Activated naive CD4-positive, alpha-beta T cell treated with anti-CD3 and anti-CD28 coated beads, Interleukin-2, amount 50 U/mL, for 72 hours (primary cell): ENCODE results near the gene ASB16. TPM values are rescaled to one million over a fixed set of nuclear protein-coding genes. Genes with fewer than 3 reads are reported as not detected.

Experiments
- ATAC-seq, 2 donors: fragments of 150-1000 bp; cut with Tn5 transposase; 2 replicates each; pipeline ENCODE4 v1.10.0; 2021; ENCODE audit warnings: mild to moderate bottlenecking in 2 of 2, moderate library complexity in 2 of 2
- DNase-seq, 2 donors: peaks; one replicate each; pipeline ENCODE4 v3.0.0; 2021 to 2022; ENCODE audit warnings: low spot score in 2 of 2
- H3K27ac Mint-ChIP-seq, 2 donors: one replicate each; pipeline ENCODE4 v1.8.0; 2022; ENCODE audit warnings: mild to moderate bottlenecking in 2 of 2, mixed read lengths in 2 of 2
- H3K36me3 Mint-ChIP-seq, 2 donors: one replicate each; pipeline ENCODE4 v1.8.0; 2022; ENCODE audit warnings: mixed read lengths in 2 of 2
- H3K9me3 Mint-ChIP-seq, 2 donors: one replicate each; pipeline ENCODE4 v1.8.0; 2022; ENCODE audit warnings: mixed read lengths in 2 of 2
- total RNA-seq, 2 donors: library from RNA; stranded (reverse); gene quantifications; one replicate each; pipeline ENCODE4 v1.2.3, GENCODE V29; 2022

The ASB16 gene
- total RNA-seq, 2 donors from 2014 or later: 0.39 to 0.52 TPM

DNA sequence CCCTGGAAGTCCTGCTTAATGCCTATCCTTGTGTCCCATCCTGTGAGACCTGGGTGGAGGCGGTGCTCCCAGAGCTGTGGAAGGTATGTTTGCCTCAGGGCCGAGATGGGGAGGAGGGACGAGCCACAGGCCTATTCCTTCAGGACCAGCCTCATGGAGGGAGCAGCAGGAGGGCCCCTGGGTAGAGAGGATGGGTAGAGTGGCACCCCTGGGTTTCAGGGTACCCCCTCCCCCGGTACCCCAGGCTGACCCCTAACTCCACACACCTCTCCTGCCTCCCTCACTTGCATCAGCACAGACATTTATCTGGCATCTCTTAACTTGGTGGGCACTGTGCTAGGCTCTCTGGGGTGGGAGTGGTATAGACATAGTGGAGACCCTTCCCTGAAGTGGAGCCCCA is 7.1 kb downstream of the ASB16 start:
- H3K27ac Mint-ChIP-seq: peak overlapping the region in 1 of 2 donors; percentile 9
- no peaks in the 10 kb centered on the region for H3K9me3 Mint-ChIP-seq
- H3K36me3 Mint-ChIP-seq: peaks cover 0 to 14% of the 10 kb centered on the region in 2 donors
- ATAC-seq (no peak), DNase-seq (no peak)

DNA sequence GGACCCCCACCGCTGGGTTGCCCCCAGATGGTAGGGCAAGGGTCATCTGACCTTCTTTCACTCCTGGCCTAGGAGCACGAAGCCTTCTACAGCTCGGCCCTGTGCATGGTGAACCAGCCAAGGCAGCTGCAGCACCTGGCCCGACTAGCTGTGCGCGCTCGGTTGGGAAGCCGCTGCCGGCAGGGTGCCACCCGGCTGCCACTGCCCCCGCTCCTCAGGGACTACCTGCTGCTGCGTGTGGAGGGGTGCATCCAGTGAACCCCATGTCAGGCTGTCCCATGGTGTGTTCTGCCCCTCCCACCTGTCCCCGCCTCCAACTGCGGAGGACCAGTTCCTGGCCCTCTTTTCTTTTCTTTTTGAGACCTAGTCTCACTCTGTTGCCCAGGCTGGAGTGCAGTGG is 7.6 kb downstream of the ASB16 start:
- Mint-ChIP-seq H3K27ac (no peak overlapping the region), H3K36me3 (peaks cover 0 to 14% of the 10 kb centered on the region in 2 donors), H3K9me3 (no peaks in the 10 kb centered on the region)
- DNase-seq (no peak), ATAC-seq (no peak)

DNA sequence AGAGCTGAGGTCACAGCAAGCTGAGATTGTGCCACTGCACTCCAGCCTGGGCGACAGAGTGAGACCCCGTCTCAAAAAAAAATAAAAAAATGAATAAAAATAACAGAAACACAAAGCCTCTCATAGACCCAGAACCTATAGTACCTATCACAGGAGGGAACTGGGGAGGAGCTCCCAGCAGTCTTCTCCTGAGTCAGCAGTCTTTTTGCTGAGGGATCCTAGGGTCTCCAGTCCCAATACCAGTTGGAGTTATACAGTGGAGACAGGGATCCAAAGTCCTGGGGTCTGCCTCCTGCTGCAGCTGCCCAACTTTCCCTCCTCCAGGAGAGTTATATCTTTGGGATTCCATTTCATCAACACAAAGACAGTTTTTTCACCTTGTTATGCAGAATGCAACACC is 12.5 kb downstream of the ASB16 start:
- Mint-ChIP-seq H3K27ac (peak overlapping the region in 1 of 2 donors; percentile 55), H3K9me3 (no peaks in the 10 kb centered on the region), H3K36me3 (peaks cover 20% of the 10 kb centered on the region in 2 donors)
- ATAC-seq (no peak), DNase-seq (no peak)

DNA sequence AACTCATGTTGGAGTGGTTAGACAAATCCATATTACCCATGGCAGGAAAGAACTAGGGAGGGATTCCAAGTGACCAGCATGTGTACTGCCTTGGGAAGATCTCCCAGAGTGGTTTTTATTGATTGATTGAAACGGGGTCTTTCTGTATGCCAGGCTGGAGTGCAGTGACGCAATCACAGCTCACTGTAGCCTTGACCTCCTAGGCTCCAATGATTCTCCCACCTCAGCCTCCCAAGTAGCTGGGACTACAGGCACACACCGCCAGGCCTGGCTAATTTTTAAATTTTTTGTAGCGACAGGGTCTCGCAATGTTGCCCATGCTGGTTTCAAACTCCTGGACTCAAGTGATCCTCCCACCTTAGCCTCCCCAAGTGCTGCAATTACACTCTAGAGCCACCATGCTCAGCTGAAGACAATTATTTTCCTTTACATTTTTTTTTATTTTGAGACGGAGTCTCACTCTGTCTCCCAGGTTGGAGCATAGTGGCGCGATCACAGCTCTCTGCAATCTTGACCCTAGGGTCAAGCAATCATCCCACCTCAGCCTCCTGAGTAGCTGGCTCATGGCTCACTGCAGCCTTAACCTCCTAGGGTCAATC is 13.8 kb downstream of the ASB16 start:
- no peak for ATAC-seq
- peaks cover 20% of the 10 kb centered on the region in 2 donors for H3K36me3 Mint-ChIP-seq
- DNase-seq: no peak

DNA sequence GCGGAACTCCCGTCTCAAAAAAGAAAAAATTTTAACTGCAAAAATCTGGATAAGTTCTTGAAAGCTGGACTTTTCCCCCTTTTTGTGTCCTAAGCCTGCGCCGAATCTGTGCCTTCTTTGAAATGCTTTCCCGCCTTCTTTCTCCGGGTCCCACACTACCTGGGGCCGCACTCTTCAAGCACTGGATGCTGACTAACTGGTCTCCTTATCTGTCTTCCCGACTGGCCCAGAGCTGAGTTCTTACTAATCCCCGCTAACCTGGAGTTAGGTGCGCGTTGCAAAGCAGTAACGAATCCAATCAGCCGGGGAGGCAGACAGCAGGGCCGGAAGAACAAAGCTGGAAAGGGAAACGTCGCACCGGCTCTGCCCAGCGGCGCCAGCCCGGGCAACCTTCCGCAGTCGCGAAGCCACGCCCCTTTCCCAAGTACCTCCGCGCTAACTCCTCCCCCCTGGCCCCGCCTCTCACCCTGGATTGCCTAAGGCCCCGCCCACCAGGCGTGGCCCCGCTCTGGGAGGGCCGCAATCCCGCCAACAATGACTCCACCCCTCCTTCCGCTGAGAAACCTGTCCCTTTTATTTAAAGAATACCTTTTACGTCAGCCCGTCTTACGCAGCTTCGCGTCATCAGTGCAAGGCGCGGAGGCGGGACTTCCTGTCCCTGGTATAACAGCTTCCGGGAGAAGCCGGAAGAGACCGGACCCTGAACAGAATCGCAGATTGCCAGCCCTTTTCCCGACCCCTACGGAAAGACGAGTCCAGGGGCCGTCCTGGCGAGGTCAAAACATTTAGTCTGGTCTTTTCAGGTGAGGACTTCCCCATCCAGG is 16.0 kb downstream of the ASB16 start, which contains the start of gene TMUB2:
Gene TMUB2, plus strand, starts transcription at position 666 of the 824 bp plus-strand sequence. CDS start 737 bp downstream, outside the sequence.
- Mint-ChIP-seq H3K27ac (peak within 1 kb of the TSS; percentile 91 to 98), H3K36me3 (peaks cover 26% of the 10 kb centered on the region in 2 donors)

More for the DNA sequence above, 13.8 kb downstream of the ASB16 start:
- H3K27ac Mint-ChIP-seq: peak overlapping the region in 1 of 2 donors; percentile 91
- H3K9me3 Mint-ChIP-seq: no peaks in the 10 kb centered on the region

DNA sequence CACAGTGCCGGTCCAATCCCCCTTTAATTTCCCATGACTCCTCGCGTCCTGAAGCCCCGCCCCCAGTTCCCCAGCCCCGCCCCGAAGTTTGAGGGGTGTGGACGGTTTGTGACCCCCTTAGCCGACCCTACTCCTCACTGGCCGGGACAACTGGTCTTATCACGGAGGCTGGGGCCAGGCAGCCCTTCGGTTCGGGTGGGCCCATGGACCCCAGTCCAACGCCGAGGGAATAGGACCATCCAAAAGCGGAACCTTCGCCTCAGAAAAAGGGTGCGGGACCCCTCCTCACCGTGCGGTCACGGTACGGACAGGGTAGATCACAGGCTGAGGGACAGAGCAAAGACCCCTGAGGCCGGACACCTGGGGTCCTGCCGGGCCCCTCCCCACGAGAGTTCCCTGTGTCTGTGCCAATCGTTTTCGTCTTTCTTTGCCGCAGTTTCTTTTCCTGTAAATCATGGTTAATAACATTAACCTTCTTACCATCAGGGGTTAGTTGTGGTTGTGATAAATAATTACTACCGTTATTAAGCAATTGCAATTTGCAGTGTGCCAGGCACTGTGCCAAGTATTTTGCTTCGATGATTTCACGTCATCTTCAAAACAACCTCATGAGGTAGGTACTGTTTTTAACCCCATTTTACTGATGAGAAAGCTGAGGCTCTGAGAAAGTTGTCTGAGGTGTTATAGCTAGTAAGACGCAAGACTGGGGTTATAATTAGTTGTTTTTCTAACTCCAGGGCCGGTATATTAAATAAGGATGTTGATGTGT is 16.8 kb downstream of the ASB16 start:
- Mint-ChIP-seq H3K36me3 (peaks cover 18 to 26% of the 10 kb centered on the region in 2 donors), H3K9me3 (no peaks in the 10 kb centered on the region), H3K27ac (peak overlapping the region; percentile 91 to 98)
- DNase-seq (no peak), ATAC-seq (peak; percentile 57 to 67)

More for the DNA sequence above, 16.0 kb downstream of the ASB16 start, which contains the start of gene TMUB2:
- ATAC-seq: peak; percentile 91 to 94
- peak; percentile 99 to 100 for DNase-seq
- H3K9me3 Mint-ChIP-seq: no peaks in the 10 kb centered on the region

DNA sequence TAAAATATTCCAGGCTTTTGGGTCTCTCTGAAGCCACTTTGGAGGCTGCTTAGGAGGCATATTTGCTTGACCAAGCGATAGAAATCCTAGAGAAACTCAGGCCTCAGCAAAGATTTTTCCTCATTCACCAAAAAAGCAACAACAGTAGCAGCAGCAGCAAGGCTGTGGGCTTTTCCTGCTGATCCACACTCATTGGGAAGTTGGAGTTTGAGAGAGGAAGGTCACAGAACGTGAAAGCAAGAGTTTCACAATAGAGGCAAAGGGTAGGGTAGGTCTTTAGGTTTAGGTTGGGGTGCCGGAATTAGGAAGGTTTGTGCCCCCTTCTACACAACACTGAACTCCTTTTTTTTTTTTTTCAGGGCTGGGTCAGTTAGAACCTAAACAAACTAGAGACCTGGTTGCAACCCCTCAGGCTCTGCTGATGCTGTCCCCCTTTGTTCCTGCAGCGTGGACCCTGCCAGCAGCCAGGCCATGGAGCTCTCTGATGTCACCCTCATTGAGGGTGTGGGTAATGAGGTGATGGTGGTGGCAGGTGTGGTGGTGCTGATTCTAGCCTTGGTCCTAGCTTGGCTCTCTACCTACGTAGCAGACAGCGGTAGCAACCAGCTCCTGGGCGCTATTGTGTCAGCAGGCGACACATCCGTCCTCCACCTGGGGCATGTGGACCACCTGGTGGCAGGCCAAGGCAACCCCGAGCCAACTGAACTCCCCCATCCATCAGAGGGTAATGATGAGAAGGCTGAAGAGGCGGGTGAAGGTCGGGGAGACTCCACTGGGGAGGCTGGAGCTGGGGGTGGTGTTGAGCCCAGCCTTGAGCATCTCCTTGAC is 18.3 kb downstream of the ASB16 start:
- Mint-ChIP-seq H3K36me3 (peaks cover 18 to 26% of the 10 kb centered on the region in 2 donors), H3K9me3 (no peaks in the 10 kb centered on the region), H3K27ac (peak overlapping the region; percentile 47 to 91)
- ATAC-seq (no peak), DNase-seq (no peak)

DNA sequence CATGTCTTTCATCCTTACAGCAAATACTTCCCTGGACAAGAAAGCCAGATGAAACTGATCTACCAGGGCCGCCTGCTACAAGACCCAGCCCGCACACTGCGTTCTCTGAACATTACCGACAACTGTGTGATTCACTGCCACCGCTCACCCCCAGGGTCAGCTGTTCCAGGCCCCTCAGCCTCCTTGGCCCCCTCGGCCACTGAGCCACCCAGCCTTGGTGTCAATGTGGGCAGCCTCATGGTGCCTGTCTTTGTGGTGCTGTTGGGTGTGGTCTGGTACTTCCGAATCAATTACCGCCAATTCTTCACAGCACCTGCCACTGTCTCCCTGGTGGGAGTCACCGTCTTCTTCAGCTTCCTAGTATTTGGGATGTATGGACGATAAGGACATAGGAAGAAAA is 20.0 kb downstream of the ASB16 start:
- Mint-ChIP-seq H3K36me3 (peaks cover 18 to 21% of the 10 kb centered on the region in 2 donors), H3K9me3 (no peaks in the 10 kb centered on the region), H3K27ac (peak overlapping the region in 1 of 2 donors; percentile 66)
- DNase-seq (no peak), ATAC-seq (no peak)

DNA sequence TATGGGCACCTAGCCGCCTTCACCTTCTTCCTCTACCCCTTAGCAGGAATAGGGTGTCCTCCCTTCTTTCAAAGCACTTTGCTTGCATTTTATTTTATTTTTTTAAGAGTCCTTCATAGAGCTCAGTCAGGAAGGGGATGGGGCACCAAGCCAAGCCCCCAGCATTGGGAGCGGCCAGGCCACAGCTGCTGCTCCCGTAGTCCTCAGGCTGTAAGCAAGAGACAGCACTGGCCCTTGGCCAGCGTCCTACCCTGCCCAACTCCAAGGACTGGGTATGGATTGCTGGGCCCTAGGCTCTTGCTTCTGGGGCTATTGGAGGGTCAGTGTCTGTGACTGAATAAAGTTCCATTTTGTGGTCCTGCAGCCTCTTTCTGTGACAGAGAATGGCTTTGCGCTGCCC is 20.9 kb downstream of the ASB16 start:
- peak overlapping the region; percentile 19 to 66 for H3K27ac Mint-ChIP-seq
- H3K36me3 Mint-ChIP-seq: peaks cover 15 to 18% of the 10 kb centered on the region in 2 donors
- no peak for ATAC-seq
- no peak for DNase-seq
- H3K9me3 Mint-ChIP-seq: no peaks in the 10 kb centered on the region

DNA sequence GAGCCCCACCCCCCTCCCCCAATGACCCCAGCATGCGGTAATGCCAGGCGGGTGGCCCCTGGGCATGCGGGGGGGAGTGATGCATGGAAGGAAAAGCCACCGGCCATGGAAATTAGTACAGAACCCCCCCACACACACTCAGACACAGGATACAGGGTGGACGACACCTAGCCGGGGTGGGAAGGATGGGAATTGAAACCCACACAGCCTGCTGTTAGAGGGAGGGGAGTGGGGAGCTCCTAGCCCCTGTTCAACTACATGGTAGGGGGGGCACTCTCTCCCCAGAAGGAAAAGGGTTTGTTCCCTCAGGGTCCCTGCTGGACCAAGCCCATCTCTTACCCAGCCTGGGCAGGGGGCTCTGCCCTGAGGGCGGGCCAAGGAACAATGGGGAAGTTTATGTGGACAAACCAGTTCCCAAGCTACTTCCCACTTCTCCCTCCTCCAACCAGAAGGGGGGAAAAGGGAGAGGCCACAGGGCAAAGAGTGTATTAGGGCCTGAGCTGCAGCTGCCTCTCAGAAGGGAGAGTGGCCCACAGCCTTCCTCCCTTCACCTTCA is 21.5 kb downstream of the ASB16 start:
- H3K9me3 Mint-ChIP-seq: no peaks in the 10 kb centered on the region
- peak overlapping the region in 1 of 2 donors; percentile 86 for H3K27ac Mint-ChIP-seq
- DNase-seq: no peak
- H3K36me3 Mint-ChIP-seq: peaks cover 13 to 15% of the 10 kb centered on the region in 2 donors
- ATAC-seq: no peak

DNA sequence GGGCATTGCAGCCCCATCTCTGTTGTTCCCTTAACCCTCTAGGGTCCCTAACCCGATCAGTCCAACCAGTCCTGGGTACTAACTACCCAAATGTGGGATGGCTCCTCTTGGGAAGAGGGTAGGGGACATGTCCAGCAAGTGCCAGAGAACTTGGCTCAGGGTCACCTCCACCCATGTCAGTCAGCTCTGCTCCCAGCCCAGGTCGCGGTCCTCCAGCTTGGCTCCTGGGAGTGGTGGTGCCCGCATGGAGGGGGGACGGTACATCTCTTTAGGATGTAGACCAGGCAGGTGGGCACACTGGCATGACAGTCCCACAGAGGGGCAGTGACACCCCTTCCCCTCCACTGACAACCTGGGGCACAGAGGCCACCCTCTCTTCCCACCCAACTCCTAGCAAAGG is 22.2 kb downstream of the ASB16 start:
- Mint-ChIP-seq H3K9me3 (no peaks in the 10 kb centered on the region), H3K36me3 (peaks cover 10 to 15% of the 10 kb centered on the region in 2 donors), H3K27ac (peak overlapping the region; percentile 65 to 86)
- peak in 1 of 2 donors; percentile 7 for ATAC-seq
- no peak for DNase-seq

DNA sequence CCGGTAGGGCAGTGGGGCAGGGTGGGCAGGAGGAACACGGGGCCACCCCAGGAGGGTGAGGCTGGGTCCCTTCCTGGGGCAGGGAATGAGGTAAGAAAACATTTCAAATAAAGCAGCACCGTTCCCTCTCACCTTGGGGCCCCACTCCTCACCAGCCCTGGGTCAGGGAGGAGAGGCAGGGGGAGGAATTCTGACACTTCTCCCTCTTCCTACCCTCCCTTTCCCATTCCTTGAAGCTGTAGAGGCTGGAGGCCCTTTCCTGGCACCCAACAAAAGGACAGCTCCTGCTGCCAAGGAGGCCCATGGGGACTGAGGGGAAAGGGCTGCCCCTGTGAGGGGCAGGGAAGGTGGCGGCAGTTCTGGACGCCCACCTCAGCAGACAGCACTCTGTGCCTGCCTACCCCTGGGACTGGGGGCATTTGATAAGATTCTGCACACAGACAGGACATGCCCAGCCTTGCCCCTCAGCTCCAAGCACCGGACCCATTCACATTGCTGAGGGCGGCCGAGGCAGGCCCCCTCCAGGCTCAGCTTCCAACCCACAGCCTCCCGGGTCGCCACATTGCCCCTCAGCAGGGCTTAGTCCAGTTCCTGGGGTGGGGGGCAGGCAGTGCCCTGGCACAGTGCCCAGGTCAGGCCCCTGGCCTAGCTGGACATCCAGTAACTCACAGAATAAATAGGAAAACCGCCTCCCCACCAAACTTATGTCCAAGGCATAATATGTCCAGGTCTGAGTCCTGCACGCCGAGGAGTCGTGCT is 23.0 kb downstream of the ASB16 start:
- ATAC-seq (no peak), DNase-seq (no peak)
- Mint-ChIP-seq H3K9me3 (no peaks in the 10 kb centered on the region), H3K36me3 (peaks cover 14 to 19% of the 10 kb centered on the region in 2 donors), H3K27ac (peak overlapping the region; percentile 65 to 86)

DNA sequence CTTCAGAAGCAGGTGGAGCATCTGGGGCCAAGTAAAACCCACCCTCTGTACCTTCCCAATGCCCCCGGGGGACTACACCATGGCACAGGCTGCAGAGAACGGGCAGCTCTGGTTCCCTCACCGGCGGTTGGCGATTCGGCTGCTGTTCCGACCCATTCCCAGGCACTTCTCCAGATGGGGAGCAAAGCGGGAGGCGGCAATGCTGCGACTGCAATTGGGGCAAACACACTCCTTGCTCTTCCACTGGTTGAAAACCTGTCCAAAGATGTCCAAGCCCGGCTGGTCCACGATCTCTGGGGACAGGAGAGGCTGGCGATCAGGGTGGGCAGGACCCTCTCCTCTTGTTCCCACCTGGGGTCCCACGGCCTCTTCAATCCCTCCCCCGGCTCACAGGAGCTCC is 26.6 kb downstream of the ASB16 start:
- H3K27ac Mint-ChIP-seq: peak overlapping the region; percentile 14 to 73
- DNase-seq (no peak), ATAC-seq (no peak)
- peaks cover 8 to 13% of the 10 kb centered on the region in 2 donors for H3K36me3 Mint-ChIP-seq
- no peaks in the 10 kb centered on the region for H3K9me3 Mint-ChIP-seq

DNA sequence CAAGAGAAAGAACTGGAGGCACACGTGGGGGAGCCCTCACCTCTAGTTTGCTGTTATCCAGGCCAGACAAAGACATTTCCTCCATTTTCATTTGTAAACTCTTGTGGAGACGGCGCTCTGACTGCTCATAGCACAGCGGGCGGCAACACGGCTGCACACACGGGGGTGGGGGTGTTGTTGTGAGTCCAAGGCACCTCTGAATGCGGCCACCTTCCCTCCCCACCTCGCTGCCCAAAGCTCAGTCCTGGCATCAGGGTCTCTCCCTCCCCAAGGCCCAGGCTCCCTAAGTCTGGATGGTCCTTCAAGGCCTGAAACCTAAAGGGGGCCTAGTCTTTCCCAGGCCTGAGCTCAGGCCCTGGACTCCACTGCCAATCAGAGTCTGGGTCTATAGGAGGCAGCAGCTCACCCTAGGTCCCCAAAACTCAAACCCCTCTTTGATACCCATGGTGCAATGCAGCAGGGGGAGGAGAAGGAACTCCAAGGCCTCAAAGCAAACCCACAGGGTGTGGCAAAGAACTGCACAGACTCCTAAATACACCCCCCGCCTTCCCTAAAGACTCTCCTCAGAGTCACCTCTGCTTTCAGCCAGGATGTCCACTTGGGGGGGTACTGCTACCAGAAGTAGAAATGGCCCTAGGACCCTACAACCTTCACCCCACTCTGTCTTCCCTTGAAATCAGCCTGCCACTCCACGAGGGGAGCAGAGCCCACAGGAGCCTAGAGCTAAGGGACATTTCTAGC is 27.6 kb downstream of the ASB16 start:
- ATAC-seq (peak in 1 of 2 donors; percentile 9), DNase-seq (peak in 1 of 2 donors; percentile 40)
- Mint-ChIP-seq H3K36me3 (peaks cover 8 to 13% of the 10 kb centered on the region in 2 donors), H3K27ac (peak overlapping the region; percentile 73 to 96), H3K9me3 (no peaks in the 10 kb centered on the region)
